Activated CD4-positive, CD25-positive, alpha-beta regulatory T cell treated with anti-CD3 and anti-CD28 coated beads, Interleukin-2, amount 50 U/mL, for 16 hours (primary cell): Measurements from ENCODE around the gene CASP8.

Source experiments
- DNase-seq: peaks from one replicate; pipeline ENCODE4 v3.0.0-alpha.2; 2020; ENCODE audit warnings: low read depth, low spot score

Gene CASP8

DNA sequence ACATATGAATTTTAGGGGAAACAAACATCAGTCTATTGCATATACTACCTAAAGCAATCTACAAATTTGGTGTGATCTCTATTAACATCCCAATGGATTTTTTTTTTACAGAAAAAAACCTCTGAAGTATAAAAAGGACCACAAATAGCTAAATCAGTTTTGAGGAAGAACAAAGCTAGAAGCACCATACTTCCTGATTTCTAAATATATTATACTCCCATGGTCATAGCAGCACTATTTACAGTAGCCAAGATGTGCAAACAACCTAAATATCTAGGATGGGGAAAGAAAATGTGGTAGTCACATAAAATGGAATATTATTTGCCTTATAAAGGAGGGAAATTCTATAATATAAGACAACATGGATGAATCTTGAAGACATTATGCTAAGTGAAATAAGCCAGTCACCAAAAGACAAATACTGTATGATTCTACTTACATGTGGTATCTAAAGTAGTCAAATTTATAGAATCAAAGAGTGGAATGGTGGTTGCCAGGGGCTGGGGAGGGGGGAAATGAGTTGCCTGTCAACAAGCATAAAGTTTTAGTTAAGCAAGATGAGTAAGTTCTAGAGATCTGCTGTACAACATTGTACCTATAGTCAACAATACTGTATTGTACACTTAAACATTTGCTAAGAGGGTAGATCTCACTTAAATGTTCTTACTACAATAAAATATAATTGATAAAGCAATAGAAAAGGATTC is 17.6 kb upstream of the CASP8 start:
- DNase-seq = no peak

DNA sequence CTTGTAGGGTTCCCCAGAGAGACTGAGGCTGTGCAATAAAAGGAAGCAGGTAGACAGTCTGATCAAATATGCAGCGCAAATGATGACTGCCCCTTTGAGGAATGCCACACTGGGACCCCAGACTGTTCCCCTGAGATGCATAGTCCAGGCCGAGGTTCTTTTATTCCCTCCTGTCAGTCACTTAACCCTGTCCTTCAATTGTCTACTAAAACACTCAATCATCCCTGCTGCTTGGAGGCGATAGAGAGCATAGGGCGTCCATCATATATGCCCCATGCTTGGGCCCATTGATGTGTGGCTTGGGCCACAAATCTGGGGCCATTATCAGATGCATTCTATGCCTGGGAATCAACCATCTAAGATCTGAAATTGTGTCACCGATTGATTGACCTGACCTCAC is 15.5 kb upstream of the CASP8 start:
- no peak for DNase-seq

DNA sequence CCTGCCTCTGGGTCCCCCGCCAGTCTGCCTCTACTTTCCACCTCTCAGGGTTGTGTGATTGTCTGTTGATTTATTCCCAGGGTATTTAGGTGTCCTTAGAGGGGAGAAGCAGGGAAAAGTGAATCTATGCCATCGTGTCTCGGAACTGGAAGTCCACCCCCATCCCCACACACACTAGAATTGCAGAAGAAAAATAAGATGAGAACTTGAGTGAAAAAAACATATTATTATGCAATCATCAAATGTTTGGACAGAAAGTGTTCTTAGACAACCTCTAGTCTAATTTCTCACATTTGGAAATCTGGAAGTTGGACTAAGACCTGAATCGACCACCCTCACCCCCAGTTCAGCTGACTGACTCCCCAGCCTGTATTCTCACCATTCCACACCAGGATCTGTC is 14.1 kb upstream of the CASP8 start:
- DNase-seq = no peak

DNA sequence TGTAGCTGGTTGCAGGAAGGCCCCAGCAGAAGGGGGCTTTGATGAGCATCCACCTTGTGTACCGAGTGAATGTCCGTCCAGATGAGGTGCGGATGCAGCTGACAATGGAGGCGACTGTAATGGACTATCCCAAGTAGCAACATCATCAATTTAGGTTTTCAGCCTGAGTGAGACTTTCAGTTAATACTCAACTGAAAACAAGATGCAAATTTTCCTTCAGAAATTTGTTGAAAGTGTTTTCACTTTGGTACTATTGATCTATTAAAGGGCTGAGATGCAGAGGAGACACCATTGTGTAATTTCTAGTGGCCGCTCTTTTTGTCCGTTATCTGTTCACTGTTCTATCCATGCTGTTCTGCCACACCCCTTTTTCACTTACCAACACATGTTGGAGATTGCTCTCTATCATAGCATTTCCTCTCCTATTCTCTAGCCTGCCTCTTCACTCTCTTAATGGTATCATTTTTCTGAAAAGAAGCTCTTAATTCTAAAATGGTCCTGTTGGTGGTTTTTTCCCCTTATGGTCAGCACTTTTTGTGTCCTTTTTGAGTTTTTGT is 12.0 kb upstream of the CASP8 start:
- DNase-seq = no peak

DNA sequence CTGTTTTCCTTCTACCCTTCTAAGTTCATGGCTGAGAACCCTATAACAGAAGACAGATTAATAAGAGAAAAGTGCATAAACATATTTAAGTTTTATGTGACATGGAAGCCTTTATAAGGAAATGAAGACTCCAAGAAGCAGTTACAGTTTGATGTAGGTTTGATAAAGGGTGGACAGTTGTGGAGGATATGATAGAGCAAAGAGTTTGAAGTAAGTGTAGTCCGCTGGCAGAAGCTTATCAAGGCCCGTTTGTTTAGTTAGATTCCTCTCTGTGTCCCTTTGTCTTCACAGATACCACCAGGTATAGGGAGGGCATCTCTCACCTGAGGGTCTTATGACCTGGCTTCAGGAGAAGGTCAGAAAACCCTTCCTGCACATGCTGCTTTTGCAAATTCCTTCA is 10.4 kb upstream of the CASP8 start:
- no peak for DNase-seq

DNA sequence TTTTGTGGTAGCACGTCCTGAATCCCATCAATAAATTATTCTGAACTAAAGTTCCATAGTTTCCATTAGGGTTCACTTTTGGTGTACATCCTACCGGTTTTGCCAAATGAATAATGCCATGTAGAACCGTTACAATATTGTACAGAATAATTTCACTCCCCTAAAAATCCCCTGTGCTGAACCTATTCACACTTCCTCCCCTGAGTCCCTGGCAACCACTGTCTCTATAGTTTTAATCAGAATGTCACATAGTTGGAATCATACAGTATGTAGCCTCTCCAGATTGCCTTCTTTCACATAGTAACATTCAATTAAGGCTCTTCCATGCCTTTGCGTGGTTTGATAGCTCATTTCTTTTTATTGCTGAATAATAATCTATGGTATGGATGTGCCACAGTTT is 9.6 kb upstream of the CASP8 start:
- no peak for DNase-seq

DNA sequence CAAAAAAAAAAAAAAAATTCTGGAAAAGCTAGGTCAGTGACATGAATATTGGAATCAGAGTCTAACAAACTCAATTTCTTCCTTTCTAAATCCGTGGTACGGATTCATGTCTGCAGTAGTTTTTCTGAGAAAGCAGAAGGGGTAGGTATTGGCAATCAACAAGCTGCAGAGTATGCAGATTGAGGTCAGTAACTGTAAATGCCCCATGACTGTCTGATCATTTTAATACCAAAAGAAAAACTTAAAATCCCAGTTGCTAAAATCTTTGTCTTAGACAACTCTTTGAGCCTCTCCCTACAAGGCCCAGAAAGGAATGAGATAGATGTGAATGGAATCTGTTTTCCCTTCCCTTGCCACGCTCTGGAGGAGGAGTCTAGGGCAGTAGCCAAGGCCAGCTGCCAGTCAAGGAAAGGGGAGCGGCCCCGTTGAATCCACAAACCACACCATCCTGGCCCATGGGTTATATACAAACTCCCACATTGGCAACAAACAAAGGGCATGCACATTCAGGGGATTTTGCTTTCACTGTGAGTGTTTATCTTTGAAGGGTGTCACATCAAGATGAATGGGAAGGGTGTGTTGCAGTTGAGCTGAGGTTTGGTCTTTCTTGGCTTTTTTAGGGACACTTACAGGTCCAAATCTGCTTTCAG is 6.1 kb upstream of the CASP8 start:
- no peak for DNase-seq

- DNase-seq = no peak
These were observed 4.8 kb upstream of the CASP8 start for GRCh38 chr2:201255408-201256033.

DNA sequence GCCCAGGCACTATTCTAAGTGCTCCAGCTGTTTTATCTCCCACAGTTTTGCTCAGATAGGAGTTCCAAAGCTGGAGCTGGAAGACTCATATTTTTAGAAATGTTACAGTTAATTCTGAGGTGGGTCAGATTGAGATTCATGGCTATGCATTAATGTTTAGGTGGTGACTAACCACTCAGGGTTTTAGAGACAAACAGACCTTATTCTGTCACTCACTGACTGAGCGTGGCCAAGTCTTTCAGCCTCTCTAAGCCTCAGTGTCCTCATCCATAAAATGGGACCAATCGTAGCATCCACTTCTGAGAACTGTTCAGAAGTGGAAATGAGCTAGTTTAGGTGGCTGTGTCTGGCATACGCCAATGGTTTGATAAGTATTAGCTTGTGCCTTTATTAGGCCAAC is 4.3 kb upstream of the CASP8 start:
- no peak for DNase-seq

- DNase-seq = no peak
These were observed 2.9 kb upstream of the CASP8 start for GRCh38 chr2:201257381-201257955.

DNA sequence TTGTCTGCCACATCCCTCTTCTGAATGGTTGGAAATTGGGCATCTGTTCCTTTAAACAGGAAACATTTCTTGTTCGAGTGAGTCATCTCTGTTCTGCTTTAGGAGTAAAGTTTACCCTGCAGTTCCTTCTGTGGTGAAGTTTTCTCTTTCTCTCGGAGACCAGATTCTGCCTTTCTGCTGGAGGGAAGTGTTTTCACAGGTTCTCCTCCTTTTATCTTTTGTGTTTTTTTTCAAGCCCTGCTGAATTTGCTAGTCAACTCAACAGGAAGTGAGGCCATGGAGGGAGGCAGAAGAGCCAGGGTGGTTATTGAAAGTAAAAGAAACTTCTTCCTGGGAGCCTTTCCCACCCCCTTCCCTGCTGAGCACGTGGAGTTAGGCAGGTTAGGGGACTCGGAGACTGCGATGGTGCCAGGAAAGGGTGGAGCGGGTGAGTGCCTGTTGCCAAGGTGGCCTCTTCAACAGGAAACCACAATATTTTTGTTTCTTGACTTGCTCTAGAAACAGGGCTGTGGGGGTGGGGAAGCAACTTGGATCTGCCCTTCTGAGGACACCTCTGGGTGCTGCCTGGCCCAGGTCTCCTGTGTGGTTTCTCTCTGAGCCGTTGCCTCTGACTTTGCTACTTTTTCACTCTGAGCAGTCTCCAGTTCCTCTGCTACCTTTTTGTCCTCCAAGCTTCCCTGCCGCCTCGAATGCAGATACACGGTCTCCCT is 2.2 kb upstream of the CASP8 start:
- peak; percentile 86 for DNase-seq

- no peak for DNase-seq
These were observed 1.4 kb upstream of the CASP8 start for GRCh38 chr2:201258666-201259615.

DNA sequence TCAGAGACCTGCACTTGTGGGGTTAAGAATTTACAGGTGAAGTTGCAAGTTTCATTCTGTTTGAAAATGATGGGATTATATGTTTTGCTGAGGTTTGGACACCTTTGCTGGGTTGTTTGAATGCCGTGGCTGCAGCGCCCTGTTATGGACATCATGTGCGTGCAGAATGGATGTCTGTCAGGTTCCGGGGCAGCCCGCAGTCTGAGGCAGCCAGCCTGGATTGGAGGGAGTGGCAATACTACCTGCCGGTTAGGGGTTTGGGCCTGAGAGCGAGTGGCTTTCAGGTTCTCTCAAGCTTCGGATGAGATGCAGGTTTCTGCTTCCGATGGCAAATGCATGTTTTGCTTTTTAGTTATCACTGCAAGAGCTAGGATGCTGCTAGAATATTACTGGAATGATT is 1.1 kb downstream of the CASP8 start:
- peak; percentile 31 for DNase-seq

DNA sequence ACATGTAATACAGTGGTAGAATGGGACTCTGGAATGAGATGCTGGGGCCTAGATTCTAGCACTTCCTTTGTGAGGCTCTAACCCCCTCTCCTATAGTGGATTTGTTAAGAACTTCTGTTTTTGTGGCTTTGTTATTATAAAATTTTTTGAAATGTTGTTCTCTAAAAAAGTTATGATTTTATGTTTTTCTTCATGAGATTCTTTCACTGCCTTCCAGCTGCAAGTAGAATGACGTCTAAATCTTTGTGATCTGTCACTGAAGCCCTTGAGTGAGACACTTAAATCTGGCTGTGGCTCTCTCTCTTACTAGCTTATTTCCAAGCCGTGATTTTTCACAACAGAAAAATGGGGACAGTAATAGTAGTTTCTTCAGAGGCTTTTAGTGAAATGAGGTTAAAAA is 1.6 kb downstream of the CASP8 start:
- DNase-seq = no peak

DNA sequence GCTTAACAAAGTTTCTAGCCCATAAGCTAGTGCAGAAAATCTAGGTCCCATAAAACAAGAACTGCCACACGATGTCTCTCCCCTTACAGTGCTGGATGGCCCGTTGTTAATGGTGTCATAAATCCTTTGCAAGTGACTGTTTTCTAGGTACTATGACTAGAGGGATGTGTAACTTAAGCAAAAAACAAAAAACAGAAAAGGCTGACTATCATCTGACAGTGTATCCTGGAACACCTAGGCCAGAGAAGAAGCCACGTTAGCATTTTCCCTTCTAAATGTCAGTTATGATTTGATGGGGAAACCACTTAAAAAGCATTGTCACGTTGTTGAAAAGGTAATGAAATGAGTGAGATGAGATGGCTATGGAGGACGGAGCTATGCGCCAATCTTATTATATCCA is 2.4 kb downstream of the CASP8 start:
- no peak for DNase-seq

DNA sequence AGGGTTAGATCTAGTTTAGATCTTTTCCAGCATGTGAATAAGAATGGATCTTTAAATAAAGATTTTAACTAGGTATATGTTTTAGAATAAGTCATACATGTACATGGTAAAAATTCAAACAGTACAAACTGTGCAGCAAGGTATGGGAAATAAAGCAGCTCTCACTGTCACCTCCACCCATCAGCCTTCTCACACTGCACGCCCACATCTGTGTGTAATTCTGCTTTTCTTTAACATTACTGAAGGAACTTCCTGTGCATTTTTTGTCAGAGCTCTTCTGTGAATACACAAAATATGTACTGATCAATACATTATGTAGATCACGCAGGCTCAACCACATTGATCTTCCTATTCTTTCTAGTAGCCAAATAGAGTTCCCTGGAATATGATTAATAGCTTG is 3.4 kb downstream of the CASP8 start:
- DNase-seq = no peak

- no peak for DNase-seq
These were observed 4.3 kb downstream of the CASP8 start for GRCh38 chr2:201264472-201265173.

DNA sequence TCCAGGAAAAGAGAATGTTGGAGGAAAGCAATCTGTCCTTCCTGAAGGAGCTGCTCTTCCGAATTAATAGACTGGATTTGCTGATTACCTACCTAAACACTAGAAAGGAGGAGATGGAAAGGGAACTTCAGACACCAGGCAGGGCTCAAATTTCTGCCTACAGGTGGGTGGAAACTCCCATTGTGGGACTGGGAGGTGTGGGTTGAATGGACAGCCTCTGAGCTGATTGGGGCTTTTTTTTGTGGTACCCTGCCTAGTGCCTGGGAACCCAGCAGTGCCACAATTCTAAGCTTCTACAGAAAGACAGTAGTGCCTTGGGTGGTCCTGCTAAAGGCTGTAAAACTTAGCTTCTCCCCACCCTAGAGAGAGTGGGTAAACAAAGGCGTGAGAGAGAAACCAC is 6.3 kb downstream of the CASP8 start:
- no peak for DNase-seq

- no peak for DNase-seq
These were observed 7.1 kb downstream of the CASP8 start for GRCh38 chr2:201267278-201268030.
